ENCODE data around the gene SLC27A6. TPM values are rescaled to one million over a fixed set of nuclear protein-coding genes. Genes with fewer than 3 reads are reported as not detected.

SLC27A6 gene
- total RNA-seq, 1 experiment from 2014 or later = 7.9 TPM

DNA sequence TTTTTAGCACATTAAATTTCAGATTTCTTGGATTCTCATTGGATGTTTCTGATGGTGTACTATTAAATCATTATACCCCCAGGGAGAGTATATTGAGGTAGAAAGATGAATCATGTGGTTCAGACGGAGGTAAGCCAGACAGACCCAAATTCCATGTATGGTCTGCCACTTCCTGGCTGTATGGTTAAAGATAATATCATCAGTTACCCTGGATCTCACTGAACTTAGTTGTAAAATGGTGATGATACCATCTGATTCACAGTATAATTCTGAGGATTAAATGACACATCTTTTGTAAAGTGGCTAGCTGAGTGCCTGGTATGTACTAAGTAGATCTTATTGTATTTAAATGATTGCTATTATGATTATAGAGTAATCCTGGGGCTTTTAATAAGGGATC is 9.3 kb downstream of the SLC27A6 start:
- intact Hi-C loops (cut with micrococcal nuclease) = no loop called here
- ChIA-PET POLR2A (no interaction called here), RAD21 (ENCODE audit: low non-redundant PET in 1 of 2, low total read pairs in 2 of 2, uncharacterized antibody in 2 of 2, unreplicated experiment in 2 of 2) (no interaction called here), CTCF (no interaction called here)
- no peak overlapping the region for H2AFZ ChIP-seq (ENCODE audit: low read depth, low read length, poor library complexity, severe bottlenecking)
- BruUV-seq (replicated peaks) = no TSS peak
- H3K36me3 ChIP-seq (ENCODE audit: control insufficient read depth in 1 of 2, insufficient read depth in 2 of 2, low read length in 2 of 2) = no peaks in the 10 kb centered on the region
- H3K9me2 ChIP-seq (ENCODE audit: insufficient read depth) = no peaks in the 10 kb centered on the region
- no peaks in the 10 kb centered on the region for H4K20me1 ChIP-seq (ENCODE audit: insufficient read depth)
- no peak overlapping the region for H3K27ac ChIP-seq (ENCODE audit: low read depth, low read length)
- no peaks in the 10 kb centered on the region for H3K4me1 ChIP-seq (ENCODE audit: control insufficient read depth in 1 of 2, insufficient read depth in 2 of 2, low read length in 2 of 2)
- no peaks in the 10 kb centered on the region for H3K27me3 ChIP-seq (ENCODE audit: insufficient read depth, low read length)
- ATAC-seq (no peak), DNase-seq (ENCODE audit: low read depth, low spot score) (no peak)
- no peak overlapping the region for H3K4me3 ChIP-seq (replicated peaks in 1 of 2; ENCODE audit: low read depth in 1 of 2, low read length in 2 of 2)
- H3K79me2 ChIP-seq (ENCODE audit: insufficient read depth, low read length) = no peaks in the 10 kb centered on the region
- no peak overlapping the region for H3K4me2 ChIP-seq (ENCODE audit: low read length)
- TF ChIP-seq EGR1 (IDR thresholded peaks at IDR 0.05; ENCODE audit: low read depth) = no peak
- TF ChIP-seq, protein P1, sequence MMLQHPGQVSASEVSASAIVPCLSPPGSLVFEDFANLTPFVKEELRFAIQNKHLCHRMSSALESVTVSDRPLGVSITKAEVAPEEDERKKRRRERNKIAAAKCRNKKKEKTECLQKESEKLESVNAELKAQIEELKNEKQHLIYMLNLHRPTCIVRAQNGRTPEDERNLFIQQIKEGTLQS (IDR thresholded peaks at IDR 0.05) = no peak
- TF ChIP-seq SRF (IDR thresholded peaks at IDR 0.05; ENCODE audit: low read depth) = no peak
- TF ChIP-seq, protein P2, sequence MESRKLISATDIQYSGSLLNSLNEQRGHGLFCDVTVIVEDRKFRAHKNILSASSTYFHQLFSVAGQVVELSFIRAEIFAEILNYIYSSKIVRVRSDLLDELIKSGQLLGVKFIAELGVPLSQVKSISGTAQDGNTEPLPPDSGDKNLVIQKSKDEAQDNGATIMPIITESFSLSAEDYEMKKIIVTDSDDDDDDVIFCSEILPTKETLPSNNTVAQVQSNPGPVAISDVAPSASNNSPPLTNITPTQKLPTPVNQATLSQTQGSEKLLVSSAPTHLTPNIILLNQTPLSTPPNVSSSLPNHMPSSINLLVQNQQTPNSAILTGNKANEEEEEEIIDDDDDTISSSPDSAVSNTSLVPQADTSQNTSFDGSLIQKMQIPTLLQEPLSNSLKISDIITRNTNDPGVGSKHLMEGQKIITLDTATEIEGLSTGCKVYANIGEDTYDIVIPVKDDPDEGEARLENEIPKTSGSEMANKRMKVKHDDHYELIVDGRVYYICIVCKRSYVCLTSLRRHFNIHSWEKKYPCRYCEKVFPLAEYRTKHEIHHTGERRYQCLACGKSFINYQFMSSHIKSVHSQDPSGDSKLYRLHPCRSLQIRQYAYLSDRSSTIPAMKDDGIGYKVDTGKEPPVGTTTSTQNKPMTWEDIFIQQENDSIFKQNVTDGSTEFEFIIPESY (IDR thresholded peaks at IDR 0.05; ENCODE audit: extremely low read depth, insufficient replicate concordance, low read length) = no peak
- no peak for TF ChIP-seq RAD21 (IDR thresholded peaks at IDR 0.05; ENCODE audit: low read depth)
- no peak for TF ChIP-seq FOSL1 (IDR thresholded peaks at IDR 0.05; ENCODE audit: low read depth)
- no peak for TF ChIP-seq SIN3A (IDR thresholded peaks at IDR 0.05; ENCODE audit: low read depth)
- TF ChIP-seq, protein P3, sequence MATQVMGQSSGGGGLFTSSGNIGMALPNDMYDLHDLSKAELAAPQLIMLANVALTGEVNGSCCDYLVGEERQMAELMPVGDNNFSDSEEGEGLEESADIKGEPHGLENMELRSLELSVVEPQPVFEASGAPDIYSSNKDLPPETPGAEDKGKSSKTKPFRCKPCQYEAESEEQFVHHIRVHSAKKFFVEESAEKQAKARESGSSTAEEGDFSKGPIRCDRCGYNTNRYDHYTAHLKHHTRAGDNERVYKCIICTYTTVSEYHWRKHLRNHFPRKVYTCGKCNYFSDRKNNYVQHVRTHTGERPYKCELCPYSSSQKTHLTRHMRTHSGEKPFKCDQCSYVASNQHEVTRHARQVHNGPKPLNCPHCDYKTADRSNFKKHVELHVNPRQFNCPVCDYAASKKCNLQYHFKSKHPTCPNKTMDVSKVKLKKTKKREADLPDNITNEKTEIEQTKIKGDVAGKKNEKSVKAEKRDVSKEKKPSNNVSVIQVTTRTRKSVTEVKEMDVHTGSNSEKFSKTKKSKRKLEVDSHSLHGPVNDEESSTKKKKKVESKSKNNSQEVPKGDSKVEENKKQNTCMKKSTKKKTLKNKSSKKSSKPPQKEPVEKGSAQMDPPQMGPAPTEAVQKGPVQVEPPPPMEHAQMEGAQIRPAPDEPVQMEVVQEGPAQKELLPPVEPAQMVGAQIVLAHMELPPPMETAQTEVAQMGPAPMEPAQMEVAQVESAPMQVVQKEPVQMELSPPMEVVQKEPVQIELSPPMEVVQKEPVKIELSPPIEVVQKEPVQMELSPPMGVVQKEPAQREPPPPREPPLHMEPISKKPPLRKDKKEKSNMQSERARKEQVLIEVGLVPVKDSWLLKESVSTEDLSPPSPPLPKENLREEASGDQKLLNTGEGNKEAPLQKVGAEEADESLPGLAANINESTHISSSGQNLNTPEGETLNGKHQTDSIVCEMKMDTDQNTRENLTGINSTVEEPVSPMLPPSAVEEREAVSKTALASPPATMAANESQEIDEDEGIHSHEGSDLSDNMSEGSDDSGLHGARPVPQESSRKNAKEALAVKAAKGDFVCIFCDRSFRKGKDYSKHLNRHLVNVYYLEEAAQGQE (IDR thresholded peaks at IDR 0.05; ENCODE audit: low read depth) = no peak
- no peak for TF ChIP-seq JUND (IDR thresholded peaks at IDR 0.05)
- H3K9ac ChIP-seq (ENCODE audit: low read length) = no peak overlapping the region
- H3K9me3 ChIP-seq (ENCODE audit: control insufficient read depth in 1 of 2, insufficient read depth in 1 of 2, low read depth in 1 of 2, low read length in 2 of 2) = no peaks in the 10 kb centered on the region
